Liver (tissue), 3 donors: ENCODE measurements around the gene ZNF280A.

ENCODE experiments used
- FOXA1 ChIP-seq: IDR thresholded peaks from 2 replicates; pipeline ENCODE4 v1.6.1; 2016; ENCODE audit warnings: antibody characterized with exemption
- HNF4A ChIP-seq, 2 donors: conservative IDR thresholded peaks; 2 replicates each; pipeline ENCODE4 v1.6.1; 2016; ENCODE audit warnings: antibody characterized with exemption in 2 of 2, mild to moderate bottlenecking in 2 of 2
- JUND ChIP-seq, 2 donors: IDR thresholded peaks; 2 replicates each; pipeline ENCODE4 v1.6.1; 2016; ENCODE audit warnings: antibody characterized with exemption in 2 of 2
- RAD21 ChIP-seq, 2 donors: IDR thresholded peaks; 2 replicates each; pipeline ENCODE4 v1.6.1; 2016; ENCODE audit warnings: antibody characterized with exemption in 2 of 2, mild to moderate bottlenecking in 2 of 2
- YY1 ChIP-seq: IDR thresholded peaks from 2 replicates; pipeline ENCODE4 v1.6.1; 2016; ENCODE audit warnings: antibody characterized with exemption, mild to moderate bottlenecking
- TF ChIP-seq, protein P1 (sequence below): IDR thresholded peaks from 2 replicates; pipeline ENCODE4 v1.6.1; 2016; ENCODE audit warnings: antibody characterized with exemption, mild to moderate bottlenecking
- TF ChIP-seq, protein P2 (sequence below): IDR thresholded peaks from 2 replicates; pipeline ENCODE4 v1.6.1; 2016; ENCODE audit warnings: antibody characterized with exemption
- TF ChIP-seq, protein P3 (sequence below): fragments of 150-350 bp; IDR thresholded peaks from 2 replicates; pipeline ENCODE4 v1.5.1; 2017; ENCODE audit warnings: improper control_type of control experiment, low read depth, low read length; ENCODE audit not compliant: missing input control
- TF ChIP-seq, protein P4 (sequence below): IDR thresholded peaks from 2 replicates; pipeline ENCODE4 v1.6.1; 2016; ENCODE audit warnings: antibody characterized with exemption
- donor health status: healthy.
- donor health status: healthy.

DNA sequence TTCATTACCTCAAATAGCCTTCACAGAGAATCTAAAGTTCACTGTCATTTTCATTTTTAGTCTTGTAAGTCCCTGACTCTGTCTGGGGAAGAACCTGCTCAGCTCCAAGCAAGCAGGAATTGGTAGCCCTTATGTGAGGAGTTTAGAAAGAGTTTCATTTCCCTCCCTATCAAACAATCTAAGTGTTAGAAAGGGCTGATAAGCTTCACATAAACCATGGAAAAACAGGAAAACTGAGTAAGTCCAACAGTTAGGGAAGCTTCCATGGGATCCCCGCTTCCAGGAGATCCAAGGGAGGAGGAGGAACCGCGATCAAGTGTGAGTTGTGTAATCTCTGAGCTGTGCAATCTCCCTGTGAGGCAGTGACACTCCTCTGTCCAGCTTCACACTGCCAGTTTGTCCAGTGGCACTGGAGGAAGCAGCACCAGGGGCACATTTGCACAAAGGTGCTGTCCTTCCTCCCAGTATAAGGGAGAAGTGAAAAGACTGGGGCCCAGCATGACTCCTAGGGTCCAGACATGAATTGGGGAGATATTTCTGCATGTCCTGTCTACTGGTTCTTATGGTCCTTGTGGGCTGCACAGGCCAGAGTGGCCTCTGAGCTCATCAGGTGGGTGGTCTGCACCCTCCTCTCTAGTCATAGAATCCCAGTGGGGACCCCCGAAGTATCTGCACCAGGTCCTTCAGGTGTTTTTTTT lies 34.7 kb upstream of the ZNF280A start:
- TF ChIP-seq, protein P1, sequence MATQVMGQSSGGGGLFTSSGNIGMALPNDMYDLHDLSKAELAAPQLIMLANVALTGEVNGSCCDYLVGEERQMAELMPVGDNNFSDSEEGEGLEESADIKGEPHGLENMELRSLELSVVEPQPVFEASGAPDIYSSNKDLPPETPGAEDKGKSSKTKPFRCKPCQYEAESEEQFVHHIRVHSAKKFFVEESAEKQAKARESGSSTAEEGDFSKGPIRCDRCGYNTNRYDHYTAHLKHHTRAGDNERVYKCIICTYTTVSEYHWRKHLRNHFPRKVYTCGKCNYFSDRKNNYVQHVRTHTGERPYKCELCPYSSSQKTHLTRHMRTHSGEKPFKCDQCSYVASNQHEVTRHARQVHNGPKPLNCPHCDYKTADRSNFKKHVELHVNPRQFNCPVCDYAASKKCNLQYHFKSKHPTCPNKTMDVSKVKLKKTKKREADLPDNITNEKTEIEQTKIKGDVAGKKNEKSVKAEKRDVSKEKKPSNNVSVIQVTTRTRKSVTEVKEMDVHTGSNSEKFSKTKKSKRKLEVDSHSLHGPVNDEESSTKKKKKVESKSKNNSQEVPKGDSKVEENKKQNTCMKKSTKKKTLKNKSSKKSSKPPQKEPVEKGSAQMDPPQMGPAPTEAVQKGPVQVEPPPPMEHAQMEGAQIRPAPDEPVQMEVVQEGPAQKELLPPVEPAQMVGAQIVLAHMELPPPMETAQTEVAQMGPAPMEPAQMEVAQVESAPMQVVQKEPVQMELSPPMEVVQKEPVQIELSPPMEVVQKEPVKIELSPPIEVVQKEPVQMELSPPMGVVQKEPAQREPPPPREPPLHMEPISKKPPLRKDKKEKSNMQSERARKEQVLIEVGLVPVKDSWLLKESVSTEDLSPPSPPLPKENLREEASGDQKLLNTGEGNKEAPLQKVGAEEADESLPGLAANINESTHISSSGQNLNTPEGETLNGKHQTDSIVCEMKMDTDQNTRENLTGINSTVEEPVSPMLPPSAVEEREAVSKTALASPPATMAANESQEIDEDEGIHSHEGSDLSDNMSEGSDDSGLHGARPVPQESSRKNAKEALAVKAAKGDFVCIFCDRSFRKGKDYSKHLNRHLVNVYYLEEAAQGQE, result no peak
- TF ChIP-seq FOXA1, result no peak
- TF ChIP-seq, protein P2, sequence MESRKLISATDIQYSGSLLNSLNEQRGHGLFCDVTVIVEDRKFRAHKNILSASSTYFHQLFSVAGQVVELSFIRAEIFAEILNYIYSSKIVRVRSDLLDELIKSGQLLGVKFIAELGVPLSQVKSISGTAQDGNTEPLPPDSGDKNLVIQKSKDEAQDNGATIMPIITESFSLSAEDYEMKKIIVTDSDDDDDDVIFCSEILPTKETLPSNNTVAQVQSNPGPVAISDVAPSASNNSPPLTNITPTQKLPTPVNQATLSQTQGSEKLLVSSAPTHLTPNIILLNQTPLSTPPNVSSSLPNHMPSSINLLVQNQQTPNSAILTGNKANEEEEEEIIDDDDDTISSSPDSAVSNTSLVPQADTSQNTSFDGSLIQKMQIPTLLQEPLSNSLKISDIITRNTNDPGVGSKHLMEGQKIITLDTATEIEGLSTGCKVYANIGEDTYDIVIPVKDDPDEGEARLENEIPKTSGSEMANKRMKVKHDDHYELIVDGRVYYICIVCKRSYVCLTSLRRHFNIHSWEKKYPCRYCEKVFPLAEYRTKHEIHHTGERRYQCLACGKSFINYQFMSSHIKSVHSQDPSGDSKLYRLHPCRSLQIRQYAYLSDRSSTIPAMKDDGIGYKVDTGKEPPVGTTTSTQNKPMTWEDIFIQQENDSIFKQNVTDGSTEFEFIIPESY, result no peak
- TF ChIP-seq, protein P3, sequence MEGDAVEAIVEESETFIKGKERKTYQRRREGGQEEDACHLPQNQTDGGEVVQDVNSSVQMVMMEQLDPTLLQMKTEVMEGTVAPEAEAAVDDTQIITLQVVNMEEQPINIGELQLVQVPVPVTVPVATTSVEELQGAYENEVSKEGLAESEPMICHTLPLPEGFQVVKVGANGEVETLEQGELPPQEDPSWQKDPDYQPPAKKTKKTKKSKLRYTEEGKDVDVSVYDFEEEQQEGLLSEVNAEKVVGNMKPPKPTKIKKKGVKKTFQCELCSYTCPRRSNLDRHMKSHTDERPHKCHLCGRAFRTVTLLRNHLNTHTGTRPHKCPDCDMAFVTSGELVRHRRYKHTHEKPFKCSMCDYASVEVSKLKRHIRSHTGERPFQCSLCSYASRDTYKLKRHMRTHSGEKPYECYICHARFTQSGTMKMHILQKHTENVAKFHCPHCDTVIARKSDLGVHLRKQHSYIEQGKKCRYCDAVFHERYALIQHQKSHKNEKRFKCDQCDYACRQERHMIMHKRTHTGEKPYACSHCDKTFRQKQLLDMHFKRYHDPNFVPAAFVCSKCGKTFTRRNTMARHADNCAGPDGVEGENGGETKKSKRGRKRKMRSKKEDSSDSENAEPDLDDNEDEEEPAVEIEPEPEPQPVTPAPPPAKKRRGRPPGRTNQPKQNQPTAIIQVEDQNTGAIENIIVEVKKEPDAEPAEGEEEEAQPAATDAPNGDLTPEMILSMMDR, result no peak
- TF ChIP-seq JUND (IDR thresholded peaks at IDR 0.05), result no peak
- TF ChIP-seq YY1, result no peak
- TF ChIP-seq RAD21 (IDR thresholded peaks at IDR 0.05), result no peak
- TF ChIP-seq HNF4A (conservative IDR thresholded peaks at IDR 0.05), result no peak
- TF ChIP-seq, protein P4, sequence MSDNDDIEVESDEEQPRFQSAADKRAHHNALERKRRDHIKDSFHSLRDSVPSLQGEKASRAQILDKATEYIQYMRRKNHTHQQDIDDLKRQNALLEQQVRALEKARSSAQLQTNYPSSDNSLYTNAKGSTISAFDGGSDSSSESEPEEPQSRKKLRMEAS, result no peak
